Erythroblast (primary cell): Measurements from ENCODE around the gene ZNF469.

Experiments used
- GATA1 ChIP-seq: IDR thresholded peaks from 2 replicates; pipeline ENCODE4 v1.6.1; 2011; ENCODE audit warnings: low read depth, mild to moderate bottlenecking, control low read depth, low read length, moderate library complexity
- POLR2A ChIP-seq: IDR thresholded peaks from 2 replicates; pipeline ENCODE4 v1.6.1; 2011; ENCODE audit warnings: mild to moderate bottlenecking, low read length

GRCh38 chr16:88432174-88432573 lies 49.4 kb downstream of the ZNF469 start:
- no peak for TF ChIP-seq POLR2A
- no peak for TF ChIP-seq GATA1
